Upper lobe of left lung (tissue), 4 donors: Measurements from ENCODE around the gene NR2F1-AS1.

Experiments
- CTCF ChIP-seq, 6 experiments: fragments of 450-650 bp in 4 of 6; fragments of 200-600 bp in 2 of 6; sonication (generic) in 2 of 6; IDR thresholded peaks; one replicate each; pipeline ENCODE4 v1.5.1; 2016 to 2019; ENCODE audit warnings: antibody characterized with exemption in 6 of 6
- EP300 ChIP-seq, 4 donors: sonication (generic); formaldehyde crosslinking; IDR thresholded peaks; one replicate each; pipeline ENCODE4 v1.5.1; 2017; ENCODE audit warnings: antibody characterized with exemption in 4 of 4, control low read depth in 2 of 4
- POLR2A ChIP-seq, 4 donors: fragments of 450-650 bp; IDR thresholded peaks; one replicate each; pipeline ENCODE4 v1.5.1; 2016 to 2017; ENCODE audit warnings: antibody characterized with exemption in 4 of 4, mild to moderate bottlenecking in 2 of 4
- POLR2AphosphoS5 ChIP-seq, 2 donors: sonication (generic); formaldehyde crosslinking; IDR thresholded peaks; one replicate each; pipeline ENCODE4 v1.5.1; 2017; ENCODE audit warnings: antibody characterized with exemption in 2 of 2

- TF ChIP-seq POLR2AphosphoS5 (IDR thresholded peaks at IDR 0.05): peak in 1 of 2 donors; percentile 56
- TF ChIP-seq CTCF (IDR thresholded peaks at IDR 0.05): peak in 1 of 6 experiments; percentile 12
- TF ChIP-seq POLR2A (IDR thresholded peaks at IDR 0.05): peak in 1 of 4 donors; percentile 20
- no peak for TF ChIP-seq EP300 (IDR thresholded peaks at IDR 0.05)
Measured at GRCh38 chr5:93578813-93579691, 2.0 kb downstream of the NR2F1-AS1 start.
